NCI-H2107 (cell line): ENCODE data around the gene CELF4.

Experiments used
- DNase-seq: peaks from one replicate; lab custom pipeline; 2025; lab: John Stamatoyannopoulos, UW

CELF4 gene

DNA sequence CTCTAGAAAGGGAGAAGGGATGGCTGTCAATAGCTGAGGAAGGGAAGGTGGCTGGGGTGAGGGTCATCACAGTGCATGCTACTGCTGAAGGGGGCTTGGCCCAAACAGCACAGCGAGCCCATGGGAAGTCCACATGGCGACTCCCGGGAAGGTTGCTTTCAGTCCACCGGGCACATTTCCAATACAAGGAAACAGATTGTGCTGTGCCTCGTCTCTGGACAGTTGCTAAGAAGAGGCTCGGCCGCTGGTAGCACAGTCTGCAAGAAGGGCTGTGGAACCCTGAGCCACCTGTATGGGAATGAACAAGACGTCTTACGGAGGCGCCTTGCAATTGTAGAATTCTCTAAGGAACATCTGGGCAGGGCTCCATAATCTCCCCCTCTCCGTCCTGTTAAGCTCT, 123.1 kb downstream of the CELF4 start:
- no peak for DNase-seq

DNA sequence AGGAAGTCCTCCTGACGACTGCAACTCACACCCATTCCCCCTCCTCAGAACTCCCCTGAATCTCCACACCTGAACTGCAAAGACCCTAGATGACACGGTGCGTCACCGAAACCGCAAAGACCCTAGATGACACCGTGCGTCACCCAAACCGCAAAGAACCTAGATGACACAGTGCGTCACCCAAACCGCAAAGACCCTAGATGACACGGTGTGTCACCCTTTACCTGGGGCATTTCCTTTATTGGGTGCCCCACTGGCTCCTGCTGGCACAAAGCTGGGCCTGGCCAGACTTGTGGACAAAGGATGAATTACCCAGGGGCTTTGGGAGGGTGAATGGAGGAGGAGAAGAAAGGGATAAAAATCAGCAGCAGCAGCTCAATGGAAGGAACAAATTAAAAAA, 123.8 kb downstream of the CELF4 start:
- no peak for DNase-seq

DNA sequence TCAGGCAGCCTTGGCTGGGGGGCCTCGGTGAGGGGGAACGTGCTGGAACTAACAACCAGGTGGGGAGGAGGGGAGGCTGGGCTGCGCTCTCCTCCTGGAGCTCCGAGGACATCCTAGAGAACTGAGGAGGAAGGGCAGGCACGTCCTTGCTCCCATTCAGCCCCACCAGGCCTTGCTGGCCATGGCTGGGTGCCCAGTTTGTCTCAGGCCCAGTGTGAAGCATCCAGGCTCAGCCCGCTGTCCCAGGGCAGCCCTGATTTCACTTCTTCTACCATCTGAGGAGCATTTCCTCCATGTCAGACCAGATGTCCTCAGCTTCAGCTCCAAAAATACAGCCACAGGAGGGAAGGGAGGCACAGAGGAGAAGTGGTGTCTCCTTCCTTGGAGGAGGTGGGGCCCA, 125.4 kb downstream of the CELF4 start:
- DNase-seq, result no peak

DNA sequence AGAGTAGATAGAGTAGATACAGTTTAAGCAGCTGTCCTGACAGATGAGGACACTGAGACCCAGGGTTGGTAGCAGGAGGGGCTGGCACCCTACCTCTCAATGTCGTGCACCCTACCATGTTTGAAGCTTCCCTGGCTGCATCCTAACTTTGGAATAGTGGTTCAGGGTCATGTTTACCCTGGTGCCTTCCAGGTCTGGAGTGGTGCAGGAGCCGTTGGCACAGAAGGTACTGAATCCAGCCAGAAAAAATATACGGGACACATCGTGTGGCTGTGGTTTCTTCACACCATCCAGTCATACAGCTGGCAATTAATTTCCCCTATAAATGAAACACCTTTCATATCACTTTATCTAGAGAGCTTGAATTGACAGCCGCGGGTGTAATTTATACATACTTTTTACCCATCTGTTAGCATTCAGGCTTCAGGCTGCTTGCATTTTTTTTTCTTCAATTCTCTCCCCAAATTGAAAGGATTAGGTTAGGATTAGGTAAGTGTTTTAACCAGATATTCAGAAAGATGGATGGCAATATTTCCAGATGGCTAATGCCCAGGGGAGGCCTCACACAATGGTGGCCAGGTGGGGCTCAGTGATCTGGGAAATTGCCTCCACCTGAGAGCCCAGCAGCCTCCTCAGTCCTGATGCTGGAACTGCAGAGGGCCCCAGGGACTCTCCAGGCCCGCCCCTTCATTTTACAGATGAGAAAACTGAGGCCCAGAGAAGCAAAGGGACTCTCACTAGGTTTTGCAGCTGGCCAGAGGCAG, 127.0 kb downstream of the CELF4 start:
- no peak for DNase-seq

DNA sequence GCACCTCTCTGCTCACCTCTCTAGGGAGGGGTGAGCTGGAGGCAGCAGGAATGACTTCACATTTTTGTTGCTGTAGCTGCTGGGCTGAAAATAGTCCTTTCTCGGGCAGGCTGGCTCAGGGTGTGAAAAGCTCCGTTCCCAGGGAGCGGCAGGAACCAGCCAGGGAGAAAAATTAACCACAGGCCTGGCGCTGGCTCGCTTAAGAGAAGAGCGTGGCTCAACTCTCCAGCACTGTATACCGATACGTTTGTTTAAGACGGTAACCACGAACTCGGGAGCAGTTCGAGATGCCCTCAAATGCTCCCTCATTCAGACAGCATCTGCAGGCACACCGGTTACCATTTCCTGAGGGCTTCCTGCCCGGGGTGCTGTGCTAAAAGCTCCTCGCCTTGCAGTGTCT, 129.6 kb downstream of the CELF4 start:
- DNase-seq, result peak; percentile 65

DNA sequence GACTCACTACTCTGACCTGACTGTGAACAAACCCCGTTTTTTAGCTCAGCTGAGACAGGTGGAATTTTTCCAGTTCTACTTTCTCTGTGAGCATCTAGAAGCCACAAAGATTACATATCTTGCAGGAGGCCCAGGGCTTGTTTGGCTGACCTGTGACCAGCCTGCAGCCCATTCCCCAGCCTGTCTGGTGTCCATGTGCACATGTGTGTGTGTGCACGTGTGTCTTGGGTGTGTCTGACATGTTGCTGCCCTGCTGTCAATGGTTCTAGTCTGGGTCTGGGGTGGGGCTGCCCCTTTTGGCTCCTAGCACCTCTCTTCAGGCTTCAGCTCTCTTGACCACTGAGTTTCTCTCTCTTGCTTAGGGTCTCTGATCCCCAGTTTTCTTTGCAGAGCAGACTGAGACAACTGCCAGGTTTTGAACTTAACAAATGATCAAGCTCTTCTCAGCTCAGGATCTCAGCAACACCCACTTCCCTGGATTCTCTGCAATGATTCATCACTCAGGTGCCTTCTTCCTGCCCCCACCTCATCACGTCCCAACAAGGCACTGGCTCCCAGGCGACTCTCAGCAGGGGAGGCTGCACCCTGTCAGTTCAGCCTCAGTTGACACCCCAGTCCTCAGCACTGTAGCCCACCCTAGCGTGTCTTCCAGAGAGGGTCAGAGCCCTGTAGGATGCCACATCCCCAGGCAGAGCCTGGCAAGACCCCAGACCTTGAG, 130.3 kb downstream of the CELF4 start:
- no peak for DNase-seq

DNA sequence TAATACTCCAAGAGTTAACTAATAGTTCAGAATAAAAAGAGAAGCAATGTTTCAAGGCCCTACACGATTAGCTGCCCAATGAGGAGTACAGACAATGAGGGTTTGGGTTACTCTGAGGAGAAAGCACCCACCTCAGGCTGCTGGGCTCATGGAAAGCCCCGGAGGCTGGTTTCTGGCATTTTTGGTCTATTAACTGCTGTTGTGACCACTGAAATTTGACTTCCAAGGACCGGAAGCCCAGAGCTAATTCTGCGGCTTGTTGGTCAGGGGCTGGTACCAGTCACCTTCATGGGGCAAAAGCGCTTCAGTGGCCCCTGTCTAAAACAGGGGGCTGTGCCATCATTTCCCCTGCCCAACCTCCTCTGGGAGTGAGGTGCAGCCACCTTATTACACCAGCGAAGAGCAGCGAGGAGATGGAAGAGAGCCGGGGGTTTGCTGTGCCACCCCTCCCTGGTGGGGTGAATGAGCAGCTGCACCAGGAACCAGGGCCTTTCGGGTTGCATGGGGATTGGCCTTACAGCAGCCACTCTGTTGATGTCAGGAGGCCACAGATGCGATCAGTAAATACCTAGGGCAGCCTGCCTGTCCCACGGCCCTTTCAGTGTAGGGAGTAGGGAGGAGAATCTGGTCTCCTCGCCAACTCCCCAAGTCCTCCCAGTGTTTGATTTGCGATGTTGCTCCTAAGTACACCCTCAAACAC, 131.3 kb downstream of the CELF4 start:
- no peak for DNase-seq

DNA sequence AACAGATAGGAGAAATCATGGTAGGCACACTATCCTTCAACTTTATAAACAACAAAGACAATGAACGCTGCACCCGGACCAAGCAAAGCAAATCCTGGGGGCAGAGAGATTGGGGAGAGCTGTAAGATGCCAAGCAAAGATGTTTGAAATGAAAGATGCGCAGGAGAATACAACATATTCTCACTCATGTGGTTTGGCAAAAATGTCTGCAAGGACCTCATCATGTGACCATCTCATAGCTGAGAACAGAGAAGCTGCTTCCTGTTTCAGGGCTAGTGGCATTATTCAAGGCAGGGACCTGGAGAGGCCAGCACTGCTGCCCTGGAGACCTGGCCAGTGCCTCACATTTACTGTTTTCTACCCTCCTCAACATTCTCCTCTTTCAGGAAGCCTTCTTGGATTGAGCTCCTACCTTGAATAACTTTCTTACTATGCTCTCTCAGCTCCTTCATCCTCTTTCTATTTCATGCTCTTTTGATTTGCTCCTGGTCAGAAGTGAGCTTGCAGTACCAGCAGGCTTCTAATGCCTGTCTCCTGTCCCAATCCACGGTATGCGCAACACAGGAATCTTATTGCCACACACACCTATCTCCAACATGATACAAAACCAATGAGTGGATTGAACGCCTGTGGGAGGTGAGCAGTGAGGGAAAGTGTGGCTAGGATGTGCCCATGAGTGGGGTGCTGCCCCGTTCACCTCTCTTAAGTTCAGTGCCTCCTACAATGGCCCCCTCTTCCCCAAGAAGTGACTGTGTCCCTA, 133.0 kb downstream of the CELF4 start:
- no peak for DNase-seq

DNA sequence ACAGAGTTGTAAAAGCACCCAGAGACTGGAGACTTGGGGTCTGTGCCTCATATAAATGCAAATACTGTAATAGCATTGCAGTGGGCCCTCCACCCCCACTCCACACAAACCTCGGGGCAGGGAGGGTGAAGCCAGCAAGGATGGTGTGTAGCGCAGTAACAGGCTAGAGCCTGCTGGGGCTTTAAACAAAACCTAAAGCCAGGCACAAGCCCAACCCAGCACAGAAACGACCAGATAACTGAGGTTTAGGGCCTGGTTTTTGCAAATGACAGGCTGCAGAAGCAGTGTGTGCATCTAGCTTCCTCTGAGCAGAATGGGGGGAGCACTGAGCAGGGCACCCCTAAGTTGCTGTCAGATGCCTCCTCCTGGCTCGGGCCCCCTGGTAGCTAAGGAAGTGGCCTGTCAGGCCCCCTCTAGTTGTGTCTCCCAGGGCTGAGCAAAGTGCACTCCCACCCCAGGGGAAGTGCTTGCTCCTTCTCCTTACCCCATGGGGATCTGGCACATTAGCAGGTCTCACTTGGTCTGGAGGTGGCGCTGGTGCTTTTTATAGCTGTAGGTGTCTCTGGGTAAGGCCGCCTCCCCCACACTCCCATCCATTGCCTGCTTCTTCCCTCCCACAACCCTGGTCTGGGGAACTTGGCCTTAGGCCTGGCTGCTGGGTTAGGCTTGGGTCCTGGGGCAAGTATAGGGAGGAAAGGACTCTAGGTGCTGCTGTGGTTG, 135.1 kb downstream of the CELF4 start:
- DNase-seq, result no peak

DNA sequence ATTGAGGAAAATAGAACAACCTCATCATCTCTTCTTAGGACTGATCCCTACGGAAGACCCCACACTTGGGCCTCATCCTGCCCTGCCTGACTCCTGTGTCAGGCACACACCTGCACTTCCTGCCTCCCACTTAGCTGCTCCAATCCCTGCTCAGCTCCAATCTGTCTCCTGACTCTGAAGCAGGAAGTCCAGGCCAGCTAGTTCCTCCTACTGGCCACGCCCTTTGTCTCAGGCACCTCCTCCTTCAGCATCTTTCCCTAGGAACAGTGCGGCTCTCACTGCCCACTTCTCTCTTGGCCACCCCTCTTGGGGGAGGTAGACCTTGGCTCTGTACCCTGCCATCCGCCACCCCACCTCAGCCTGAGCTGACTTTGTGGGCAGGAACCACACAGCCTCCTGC, 135.8 kb downstream of the CELF4 start:
- no peak for DNase-seq

DNA sequence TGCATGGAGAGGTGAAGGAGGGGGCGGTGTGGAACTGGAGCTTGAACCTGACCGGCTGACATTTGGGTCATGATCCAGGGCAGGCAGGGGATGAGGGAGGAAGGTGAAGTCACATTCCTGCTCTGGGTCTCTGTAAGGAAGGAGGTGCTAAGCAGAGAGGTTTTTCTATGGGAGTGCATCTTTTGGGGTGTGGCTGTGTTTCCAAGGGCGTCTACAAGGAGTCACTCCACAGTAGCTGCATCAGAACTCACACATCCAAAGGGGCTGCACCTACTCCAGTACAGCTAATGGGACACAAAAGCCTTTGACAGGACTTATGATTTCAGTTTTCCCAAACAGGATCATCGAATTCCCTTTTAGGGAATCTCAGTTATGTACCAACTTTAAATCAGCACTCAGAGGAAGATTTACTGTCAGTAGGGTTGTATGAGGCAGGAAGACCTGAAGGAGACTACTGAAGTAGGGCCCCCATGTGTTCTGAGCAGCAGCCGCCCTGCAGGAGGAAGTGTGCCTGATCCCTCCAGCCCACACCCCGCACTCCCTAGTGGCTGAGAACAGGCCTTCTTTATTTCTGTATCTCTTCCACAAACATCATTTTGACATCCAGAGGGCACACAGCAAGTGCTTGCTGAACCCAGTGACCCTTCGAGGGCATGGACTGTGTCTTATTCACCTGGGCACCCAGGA, 137.2 kb downstream of the CELF4 start:
- no peak for DNase-seq

DNA sequence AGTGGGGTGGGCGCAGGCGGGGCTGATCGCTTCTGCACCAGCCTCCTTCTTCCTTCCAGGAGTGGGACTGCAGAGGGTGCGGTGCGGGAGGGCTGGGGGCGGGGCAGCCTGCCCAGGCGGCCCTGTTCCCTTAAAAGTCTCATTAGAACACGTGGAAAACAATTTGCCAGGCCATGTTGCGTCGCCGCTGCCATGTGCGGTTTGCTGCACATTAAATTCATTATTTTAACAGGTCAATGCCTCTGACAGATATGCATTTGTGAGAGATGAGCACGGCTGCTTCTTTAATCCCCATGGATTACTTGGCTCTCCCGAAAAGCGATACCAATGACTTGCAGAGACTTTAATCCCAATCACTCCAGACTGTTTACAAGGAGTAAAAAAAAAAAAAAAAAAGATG, 139.0 kb downstream of the CELF4 start:
- no peak for DNase-seq

DNA sequence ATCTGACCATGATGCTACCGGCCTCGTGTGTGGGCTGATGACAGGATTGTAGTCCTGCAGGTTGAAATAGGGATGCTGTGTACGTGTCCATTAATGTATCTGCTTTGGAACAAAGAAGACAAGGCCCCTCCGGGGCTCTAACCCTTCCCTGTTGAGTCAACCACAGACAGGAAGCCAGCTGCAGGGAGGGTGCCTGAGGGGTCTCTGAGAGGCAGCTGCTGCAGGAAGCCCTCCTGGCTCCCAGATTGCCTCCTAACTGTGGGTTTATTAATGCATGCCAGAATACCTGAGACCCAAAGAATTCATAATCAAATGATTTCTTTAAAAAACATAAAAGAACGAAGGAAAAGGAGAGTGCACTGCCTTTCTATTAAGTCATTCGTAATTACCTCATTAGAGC, 140.4 kb downstream of the CELF4 start:
- no peak for DNase-seq

DNA sequence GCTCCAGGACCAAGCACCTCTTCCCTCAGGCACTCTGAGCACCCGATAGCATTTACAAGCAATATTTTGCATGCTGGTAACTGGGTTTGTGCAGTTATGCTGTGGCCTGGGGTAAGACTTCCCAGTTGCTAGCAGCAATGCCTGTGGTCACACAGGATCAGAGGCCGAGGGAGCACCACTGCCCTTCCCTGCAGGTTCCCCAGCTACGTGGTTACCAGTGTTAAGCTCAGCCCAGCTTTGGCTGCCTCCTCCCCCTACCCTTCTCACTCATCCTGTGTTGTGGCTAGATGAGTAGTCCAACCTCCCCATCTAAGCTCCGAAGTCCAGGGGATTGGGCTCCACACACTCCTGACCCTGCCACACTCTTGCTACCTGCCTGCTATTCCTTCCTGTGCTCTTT, 141.1 kb downstream of the CELF4 start:
- no peak for DNase-seq

DNA sequence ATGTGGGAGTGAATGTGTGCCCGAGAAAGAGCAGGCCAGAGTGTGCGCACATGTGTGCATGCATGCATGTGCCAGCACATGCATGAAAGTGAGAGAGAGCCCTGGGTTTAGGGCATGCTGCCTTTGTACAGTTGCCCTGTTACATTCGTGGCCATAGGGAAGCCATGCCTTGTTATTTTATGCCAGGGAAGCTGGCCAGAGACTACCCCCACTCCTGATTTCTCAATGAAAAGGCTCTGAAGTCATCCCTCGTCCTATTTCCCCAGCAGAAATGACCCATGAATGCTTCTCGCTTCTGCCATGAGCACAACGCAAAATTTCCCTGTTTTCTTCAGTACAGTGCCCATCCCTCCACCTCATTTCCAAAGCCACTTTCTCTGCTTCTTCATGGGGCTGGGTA, 143.0 kb downstream of the CELF4 start:
- DNase-seq, result no peak

DNA sequence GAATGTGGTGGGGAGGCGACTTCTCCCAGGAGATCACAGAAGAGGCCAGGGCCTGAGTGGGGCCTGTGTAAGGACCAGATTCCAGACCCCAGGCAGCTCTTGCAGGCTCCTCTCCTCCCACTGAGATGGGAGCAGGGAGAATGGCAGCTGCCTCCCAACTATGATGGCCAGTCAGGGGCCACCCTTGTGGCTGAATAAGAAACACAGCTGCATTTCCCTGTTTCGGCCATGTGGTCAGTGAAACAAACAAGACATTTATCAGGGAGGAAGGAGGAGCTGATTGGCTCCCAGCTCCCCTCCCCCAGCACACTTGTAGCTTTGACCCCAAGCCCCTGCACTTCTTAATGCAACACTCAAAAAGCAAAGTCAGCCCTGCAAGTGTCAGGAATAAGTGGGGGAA, 143.5 kb downstream of the CELF4 start:
- DNase-seq, result no peak

DNA sequence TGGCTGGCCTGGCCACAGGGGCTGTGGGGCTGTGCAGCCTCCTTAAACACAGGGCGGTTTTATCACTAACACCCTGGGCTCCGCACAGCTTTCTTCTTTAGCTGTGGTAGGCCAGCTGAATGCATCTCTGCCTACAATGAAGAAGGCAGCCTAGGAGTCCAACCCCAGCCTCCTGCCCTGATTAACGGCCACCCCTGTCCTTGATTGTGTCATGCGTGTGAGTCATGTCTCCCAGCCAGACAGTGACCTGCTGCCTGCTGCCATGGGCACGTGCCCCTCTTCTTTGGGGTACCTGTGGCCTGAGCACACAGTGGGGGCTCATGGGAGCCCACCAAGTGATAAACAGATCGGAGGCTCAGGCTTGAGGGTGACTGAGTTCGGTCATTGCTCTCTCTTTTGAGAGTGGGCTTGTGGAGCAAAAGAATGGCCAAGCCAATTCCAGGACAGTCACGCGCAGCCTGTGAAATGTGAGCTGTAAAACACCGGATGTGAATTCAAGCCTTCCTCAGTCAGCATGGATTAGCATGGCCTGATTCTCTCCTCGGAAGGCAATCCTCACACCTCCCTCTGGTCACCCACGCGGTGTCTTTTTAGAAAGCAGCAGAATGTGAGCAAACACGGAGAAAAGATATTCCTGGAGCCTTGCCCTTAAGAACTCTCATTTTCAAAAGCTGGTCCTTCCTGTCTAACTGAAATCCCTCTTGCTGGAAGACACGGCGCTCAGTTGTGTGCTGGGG, 144.1 kb downstream of the CELF4 start:
- no peak for DNase-seq

DNA sequence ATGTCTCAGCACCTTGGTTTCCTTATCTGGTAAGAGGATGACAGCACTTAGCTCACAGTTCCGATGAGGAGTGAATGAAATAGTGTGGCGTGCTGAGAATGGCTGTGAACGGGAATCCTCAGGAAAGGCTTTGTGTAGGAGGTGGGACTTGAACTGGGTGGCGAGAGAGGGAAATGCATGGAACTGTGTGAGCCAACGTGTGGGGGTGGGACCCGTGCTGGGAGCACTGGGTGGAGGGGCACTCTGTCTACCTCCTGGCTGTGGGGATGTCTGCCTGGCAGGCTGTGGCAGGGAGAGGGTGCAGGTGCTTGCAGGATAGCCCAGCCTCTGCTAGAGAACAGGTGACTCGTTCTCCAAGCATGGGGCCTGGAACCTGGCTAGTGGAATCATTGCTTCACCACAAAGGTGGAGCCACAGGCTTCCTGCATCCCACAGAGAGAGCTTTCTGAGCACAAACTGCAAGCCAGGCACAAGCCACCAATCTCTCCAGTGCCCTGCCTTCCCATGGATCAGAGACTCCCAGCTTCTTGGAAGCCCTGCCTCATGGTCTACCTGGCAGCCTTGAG, 145.2 kb downstream of the CELF4 start:
- DNase-seq, result no peak

DNA sequence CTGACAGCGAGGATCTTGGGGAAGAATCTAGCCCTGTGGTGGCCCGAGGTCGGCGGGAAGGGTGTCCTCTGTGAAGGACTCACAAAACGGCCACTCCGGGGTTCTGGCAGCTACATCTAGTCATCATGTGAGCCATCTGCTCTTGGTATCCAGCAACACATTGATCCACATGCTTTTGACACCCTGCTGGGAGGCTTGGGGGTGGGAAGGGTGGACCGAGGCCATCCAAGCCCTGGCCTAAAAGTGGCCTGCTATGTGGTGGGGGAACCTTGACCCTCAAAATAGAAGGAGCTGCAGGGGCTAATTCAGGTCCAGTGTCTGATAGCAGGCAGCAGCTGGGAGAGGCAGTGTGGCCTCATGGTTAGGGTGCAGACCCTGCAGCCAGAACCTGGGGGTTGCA, 145.7 kb downstream of the CELF4 start:
- no peak for DNase-seq

DNA sequence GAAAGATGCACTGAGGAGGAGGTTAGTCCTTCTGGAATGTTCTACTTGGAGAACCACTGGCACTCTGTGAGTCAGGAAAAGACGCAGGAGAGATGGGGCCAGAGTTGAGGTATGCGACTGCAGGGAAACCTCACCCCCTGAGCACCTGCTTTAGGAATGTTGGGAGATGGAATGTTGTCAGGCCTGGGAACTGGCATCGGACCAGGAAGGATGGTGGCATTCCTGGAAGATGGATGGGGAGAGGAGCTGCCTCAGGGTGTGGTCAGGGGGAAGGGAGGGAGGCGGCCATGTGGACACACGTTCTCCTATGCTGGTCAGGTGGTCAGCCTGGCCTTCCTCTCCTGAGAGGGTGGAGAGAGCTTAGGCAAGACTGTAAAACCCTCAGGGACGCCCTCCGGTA, 146.3 kb downstream of the CELF4 start:
- DNase-seq, result no peak
